ENCODE results near the gene DENND1B.

- no peak for TF ChIP-seq EZH2phosphoT487 (IDR thresholded peaks at IDR 0.05; ENCODE audit: low read depth)
- peak; percentile 51 for TF ChIP-seq CTCF (IDR thresholded peaks at IDR 0.05; ENCODE audit: low read depth, low read length)
These were observed 31.9 kb upstream of the DENND1B start for GRCh38 chr1:197807216-197807615.

All from OCI-LY3 (cell line).